A673 (cell line): Measurements from ENCODE around the gene TGM2. TPM values are rescaled to one million over a fixed set of nuclear protein-coding genes. Genes with fewer than 3 reads are reported as not detected.

Experiments used
- BruUV-seq: library from RNA; stranded (reverse); fragments of 400-500 nt; replicated peaks from 2 replicates; lab custom pipeline; 2021; lab: Mats Ljungman, UMichigan
- CTCF ChIA-PET: fragments of 300-600 bp; sonication (Branson Sonifier 250); formaldehyde crosslinking; loops from one replicate; lab custom pipeline; 2022; ENCODE audit warnings: antibody characterized with exemption; lab: Charles Lee
- POLR2A ChIA-PET: fragments of 300-600 bp; sonication (Branson Sonifier 250); formaldehyde crosslinking; loops from one replicate; lab custom pipeline; 2022; ENCODE audit warnings: antibody characterized with exemption; ENCODE audit not compliant: low non-redundant PET; lab: Charles Lee
- DNase-seq: peaks from one replicate; pipeline ENCODE4 v3.0.0-alpha.2; 2015; ENCODE audit warnings: low spot score
- H3K27ac ChIP-seq: fragments of 200-600 bp; sonication (generic); 2 replicates; pipeline ENCODE4 v1.5.1; 2016; ENCODE audit warnings: mixed run types, low read depth, mild to moderate bottlenecking, mixed read lengths, antibody characterized with exemption, low read length; ENCODE audit not compliant: poor library complexity, severe bottlenecking
- H3K27me3 ChIP-seq: fragments of 200-600 bp; sonication (generic); replicated peaks from 2 replicates; pipeline ENCODE4 v1.6.1; 2017; ENCODE audit warnings: mixed run types, low read depth, mild to moderate bottlenecking, mixed read lengths, antibody characterized with exemption, low read length; ENCODE audit not compliant: insufficient read depth, poor library complexity
- H3K36me3 ChIP-seq: fragments of 200-600 bp; sonication (generic); 2 replicates; pipeline ENCODE4 v1.6.1; 2016; ENCODE audit warnings: mixed run types, mild to moderate bottlenecking, mixed read lengths, antibody characterized with exemption, low read length; ENCODE audit not compliant: insufficient read depth, poor library complexity, severe bottlenecking
- H3K4me1 ChIP-seq: fragments of 200-600 bp; sonication (generic); 2 replicates; pipeline ENCODE4 v1.6.1; 2017; ENCODE audit warnings: mixed run types, mild to moderate bottlenecking, mixed read lengths, antibody characterized with exemption, low read length; ENCODE audit not compliant: insufficient read depth, poor library complexity, severe bottlenecking
- H3K4me3 ChIP-seq: fragments of 200-600 bp; sonication (generic); 2 replicates; pipeline ENCODE4 v1.5.1; 2016; ENCODE audit warnings: low read depth, mixed run types, mild to moderate bottlenecking, mixed read lengths, low read length; ENCODE audit not compliant: poor library complexity, severe bottlenecking
- H3K9me3 ChIP-seq: fragments of 200-600 bp; sonication (generic); 2 replicates; pipeline ENCODE4 v1.6.1; 2016; ENCODE audit warnings: mixed run types, low read depth, mild to moderate bottlenecking, mixed read lengths, antibody characterized with exemption, low read length; ENCODE audit not compliant: poor library complexity, severe bottlenecking
- CTCF ChIP-seq: fragments of 300-800, 200-600 bp; sonication (generic); conservative IDR thresholded peaks from 2 replicates; pipeline ENCODE4 v1.5.1; 2017; ENCODE audit warnings: low read depth, mild to moderate bottlenecking, antibody characterized with exemption, low read length, moderate library complexity, mixed read lengths
- EZH2 ChIP-seq: fragments of 200-600 bp; sonication (generic); IDR thresholded peaks from 2 replicates; pipeline ENCODE4 v1.6.1; 2017; ENCODE audit warnings: borderline replicate concordance, low read depth, mild to moderate bottlenecking, mixed read lengths, antibody characterized with exemption, low read length; ENCODE audit not compliant: poor library complexity, severe bottlenecking
- intact Hi-C: fragments of 100-400 bp; cut with micrococcal nuclease; formaldehyde crosslinking; loops from one replicate; pipeline ENCODE4 v1.10.0; 2022; ENCODE audit not compliant: unreplicated experiment
- total RNA-seq: library from RNA; stranded (reverse); gene quantifications from 2 replicates; pipeline ENCODE4 v1.2.3, GENCODE V29; 2021

The TGM2 gene
- total RNA-seq, 1 experiment from 2014 or later, result 0.43 TPM

GRCh38 chr20:38133680-38134426, 31.2 kb downstream of the TGM2 start:
- ChIA-PET POLR2A (no interaction called here), CTCF (no interaction called here)
- Histone ChIP-seq H3K27me3 (no peaks in the 10 kb centered on the region), H3K4me1 (no peaks in the 10 kb centered on the region), H3K36me3 (no peaks in the 10 kb centered on the region), H3K27ac (no peak overlapping the region), H3K4me3 (no peak overlapping the region), H3K9me3 (no peaks in the 10 kb centered on the region)
- TF ChIP-seq EZH2 (no peak), CTCF (no peak)
- intact Hi-C loops, result no loop called here
- no TSS peak for BruUV-seq
- DNase-seq, result no peak

- Histone ChIP-seq H3K9me3 (no peaks in the 10 kb centered on the region), H3K27ac (no peak overlapping the region), H3K36me3 (no peaks in the 10 kb centered on the region), H3K4me1 (no peaks in the 10 kb centered on the region), H3K4me3 (no peak overlapping the region), H3K27me3 (no peaks in the 10 kb centered on the region)
- TF ChIP-seq CTCF (no peak), EZH2 (no peak)
- POLR2A ChIA-PET, result no interaction called here
- CTCF ChIA-PET, result no interaction called here
- no peak for DNase-seq
- intact Hi-C loops, result no loop called here
- no TSS peak for BruUV-seq
These were observed 32.1 kb downstream of the TGM2 start for GRCh38 chr20:38132910-38133501.

GRCh38 chr20:38132156-38132909, 32.7 kb downstream of the TGM2 start:
- DNase-seq, result no peak
- ChIA-PET CTCF (no interaction called here), POLR2A (no interaction called here)
- Histone ChIP-seq H3K4me1 (no peaks in the 10 kb centered on the region), H3K4me3 (no peak overlapping the region), H3K27me3 (no peaks in the 10 kb centered on the region), H3K36me3 (no peaks in the 10 kb centered on the region), H3K27ac (no peak overlapping the region), H3K9me3 (no peaks in the 10 kb centered on the region)
- BruUV-seq, result no TSS peak
- intact Hi-C loops, result no loop called here
- no peak for TF ChIP-seq EZH2
